Breast epithelium (tissue), 4 donors: ENCODE data around the gene IL1F10. TPM values are rescaled to one million over a fixed set of nuclear protein-coding genes. Genes with fewer than 3 reads are reported as not detected.
A peak's percentile ranks its signal among the peaks of the same experiment; 100 is the strongest.

Experiments used
- DNase-seq, 2 donors: peaks; one replicate each; pipeline ENCODE4 v3.0.0-alpha.2; 2019; ENCODE audit warnings: low spot score in 2 of 2
- H3K27ac ChIP-seq, 2 donors: fragments of 200-600 bp; sonication (generic) in 1 of 2; one replicate each; pipeline ENCODE4 v1.5.1; 2016 to 2019; ENCODE audit warnings: mild to moderate bottlenecking in 1 of 2
- H3K27me3 ChIP-seq, 2 donors: fragments of 200-600 bp; sonication (generic) in 1 of 2; one replicate each; pipeline versions ENCODE4 v1.5.1 to v1.6.0; 2017 to 2019; ENCODE audit warnings: control low read depth in 1 of 2, mild to moderate bottlenecking in 1 of 2
- H3K36me3 ChIP-seq: fragments of 200-600 bp; one replicate; pipeline ENCODE4 v1.5.1; 2019
- H3K4me1 ChIP-seq, 2 donors: fragments of 200-600 bp; sonication (generic); one replicate each; pipeline ENCODE4 v1.5.1; 2016 to 2019; ENCODE audit warnings: control low read depth in 1 of 2
- H3K4me3 ChIP-seq, 3 donors: fragments of 200-600 bp; sonication (generic); 1 replicate in 2 of 3; 2 replicates in 1 of 3; pipeline ENCODE4 v1.5.1; 2016 to 2019; ENCODE audit warnings: mild to moderate bottlenecking in 3 of 3, moderate library complexity in 2 of 3
- H3K9me3 ChIP-seq, 2 donors: fragments of 200-600 bp; sonication (generic) in 1 of 2; one replicate each; pipeline ENCODE4 v1.5.1; 2016 to 2019; ENCODE audit warnings: control low read depth in 1 of 2
- POLR2A ChIP-seq: fragments of 450-650 bp; IDR thresholded peaks from one replicate; pipeline ENCODE4 v1.6.1; 2016; ENCODE audit warnings: antibody characterized with exemption, mild to moderate bottlenecking, moderate library complexity
- POLR2AphosphoS5 ChIP-seq, 3 donors: sonication (generic); formaldehyde crosslinking; IDR thresholded peaks; one replicate each; pipeline ENCODE4 v1.6.1; 2017; ENCODE audit warnings: antibody characterized with exemption in 3 of 3
- intact Hi-C: fragments of 100-400 bp; cut with DNase I; formaldehyde crosslinking; loops from one replicate; pipeline ENCODE4 v1.15.1; 2023; ENCODE audit warnings: low total_unique reads
- total RNA-seq, 3 donors: library from RNA; depleted of rRNA; stranded (reverse); fragments of >200 nt; gene quantifications; one replicate each; pipeline ENCODE4 v1.1.0, GENCODE V29; 2016
- TF ChIP-seq, protein P1 (sequence below), 3 donors: fragments of 450-650 bp; IDR thresholded peaks; one replicate each; pipeline ENCODE4 v1.5.1; 2016 to 2017; ENCODE audit warnings: antibody characterized with exemption in 3 of 3, mild to moderate bottlenecking in 3 of 3, moderate library complexity in 3 of 3

The IL1F10 gene
- total RNA-seq, 3 donors from 2014 or later = not detected

DNA sequence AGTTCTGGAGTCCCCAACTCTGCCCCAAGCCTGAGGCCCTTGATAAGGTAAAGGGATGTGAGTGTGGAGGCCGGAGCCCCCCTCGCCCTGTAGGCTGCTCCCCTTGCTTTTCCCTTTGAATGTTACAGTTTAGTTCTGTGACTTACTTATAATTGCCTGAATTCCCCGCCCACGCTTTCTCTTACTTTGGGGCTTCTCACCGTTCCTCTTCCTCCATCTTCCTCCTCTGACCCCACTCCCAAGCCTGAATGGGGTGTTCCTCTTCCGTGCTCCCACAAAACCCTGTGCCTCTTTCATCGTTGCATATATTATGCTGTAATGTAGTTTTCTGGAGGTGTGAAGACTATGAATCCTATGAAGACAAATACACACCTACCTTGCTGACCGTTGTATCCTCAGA, 44.7 kb downstream of the IL1F10 start:
- intact Hi-C loops = no loop called here
- TF ChIP-seq POLR2A (no peak), POLR2AphosphoS5 (IDR thresholded peaks at IDR 0.05) (no peak)
- TF ChIP-seq, protein P1, sequence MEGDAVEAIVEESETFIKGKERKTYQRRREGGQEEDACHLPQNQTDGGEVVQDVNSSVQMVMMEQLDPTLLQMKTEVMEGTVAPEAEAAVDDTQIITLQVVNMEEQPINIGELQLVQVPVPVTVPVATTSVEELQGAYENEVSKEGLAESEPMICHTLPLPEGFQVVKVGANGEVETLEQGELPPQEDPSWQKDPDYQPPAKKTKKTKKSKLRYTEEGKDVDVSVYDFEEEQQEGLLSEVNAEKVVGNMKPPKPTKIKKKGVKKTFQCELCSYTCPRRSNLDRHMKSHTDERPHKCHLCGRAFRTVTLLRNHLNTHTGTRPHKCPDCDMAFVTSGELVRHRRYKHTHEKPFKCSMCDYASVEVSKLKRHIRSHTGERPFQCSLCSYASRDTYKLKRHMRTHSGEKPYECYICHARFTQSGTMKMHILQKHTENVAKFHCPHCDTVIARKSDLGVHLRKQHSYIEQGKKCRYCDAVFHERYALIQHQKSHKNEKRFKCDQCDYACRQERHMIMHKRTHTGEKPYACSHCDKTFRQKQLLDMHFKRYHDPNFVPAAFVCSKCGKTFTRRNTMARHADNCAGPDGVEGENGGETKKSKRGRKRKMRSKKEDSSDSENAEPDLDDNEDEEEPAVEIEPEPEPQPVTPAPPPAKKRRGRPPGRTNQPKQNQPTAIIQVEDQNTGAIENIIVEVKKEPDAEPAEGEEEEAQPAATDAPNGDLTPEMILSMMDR (IDR thresholded peaks at IDR 0.05) = no peak

DNA sequence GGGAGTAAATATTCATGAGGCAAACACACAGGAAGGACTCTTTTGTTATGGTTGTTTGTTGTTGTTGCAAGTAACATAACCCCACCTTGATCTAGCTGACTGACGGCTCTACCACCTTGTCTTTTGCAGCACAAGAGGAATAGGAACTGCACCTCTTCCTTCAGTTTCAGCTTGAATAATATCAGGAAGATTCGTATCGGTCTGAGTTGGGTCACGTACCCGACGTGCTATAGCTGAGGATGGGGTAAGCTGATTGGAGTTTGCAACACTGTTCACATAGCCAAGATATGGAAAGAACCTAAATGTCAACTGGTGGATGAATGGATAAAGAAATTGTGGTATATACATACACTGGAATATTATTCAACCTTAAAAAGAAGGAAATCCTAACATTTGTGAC, 45.1 kb downstream of the IL1F10 start:
- no peak overlapping the region for H3K4me3 ChIP-seq
- no peaks in the 10 kb centered on the region for H3K9me3 ChIP-seq
- no peaks in the 10 kb centered on the region for H3K27me3 ChIP-seq
- TF ChIP-seq, protein P1 (IDR thresholded peaks at IDR 0.05) = no peak
- TF ChIP-seq POLR2A (no peak), POLR2AphosphoS5 (IDR thresholded peaks at IDR 0.05) (no peak)
- no peaks in the 10 kb centered on the region for H3K36me3 ChIP-seq
- intact Hi-C loops = no loop called here
- peak overlapping the region in 1 of 2 donors; percentile 23 for H3K27ac ChIP-seq
- H3K4me1 ChIP-seq = no peaks in the 10 kb centered on the region
- DNase-seq = no peak

More for the DNA sequence above, 44.7 kb downstream of the IL1F10 start:
- no peak overlapping the region for H3K4me3 ChIP-seq
- H3K27me3 ChIP-seq = no peaks in the 10 kb centered on the region
- DNase-seq = no peak
- no peaks in the 10 kb centered on the region for H3K4me1 ChIP-seq
- no peaks in the 10 kb centered on the region for H3K36me3 ChIP-seq
- H3K27ac ChIP-seq = peak overlapping the region; percentile 23 to 69
- no peaks in the 10 kb centered on the region for H3K9me3 ChIP-seq

DNA sequence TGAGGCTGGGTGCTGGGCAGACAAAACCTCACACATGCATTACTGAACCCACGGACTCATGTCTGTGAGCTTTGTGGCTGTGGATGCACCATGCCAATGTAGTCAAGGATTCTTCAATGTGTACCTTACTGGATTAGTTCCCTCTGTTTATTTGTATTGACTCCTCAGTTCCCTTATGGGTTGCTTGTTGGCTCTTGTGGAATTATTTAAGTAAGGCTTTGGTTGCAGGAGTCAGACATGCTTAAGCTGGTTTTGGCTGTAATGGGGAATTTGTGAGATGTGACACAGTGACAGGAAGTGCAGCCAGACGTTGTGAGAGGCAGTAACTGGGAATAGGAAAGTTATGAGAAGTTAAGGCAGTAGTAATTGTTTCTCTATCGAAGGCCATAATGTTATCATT, 46.0 kb downstream of the IL1F10 start:
- Histone ChIP-seq H3K36me3 (no peaks in the 10 kb centered on the region), H3K9me3 (no peaks in the 10 kb centered on the region), H3K27me3 (no peaks in the 10 kb centered on the region), H3K4me3 (no peak overlapping the region), H3K4me1 (no peaks in the 10 kb centered on the region), H3K27ac (no peak overlapping the region)
- intact Hi-C loops = no loop called here
- TF ChIP-seq POLR2AphosphoS5 (IDR thresholded peaks at IDR 0.05) (no peak), POLR2A (no peak)
- TF ChIP-seq, protein P1 (IDR thresholded peaks at IDR 0.05) = no peak
- no peak for DNase-seq

DNA sequence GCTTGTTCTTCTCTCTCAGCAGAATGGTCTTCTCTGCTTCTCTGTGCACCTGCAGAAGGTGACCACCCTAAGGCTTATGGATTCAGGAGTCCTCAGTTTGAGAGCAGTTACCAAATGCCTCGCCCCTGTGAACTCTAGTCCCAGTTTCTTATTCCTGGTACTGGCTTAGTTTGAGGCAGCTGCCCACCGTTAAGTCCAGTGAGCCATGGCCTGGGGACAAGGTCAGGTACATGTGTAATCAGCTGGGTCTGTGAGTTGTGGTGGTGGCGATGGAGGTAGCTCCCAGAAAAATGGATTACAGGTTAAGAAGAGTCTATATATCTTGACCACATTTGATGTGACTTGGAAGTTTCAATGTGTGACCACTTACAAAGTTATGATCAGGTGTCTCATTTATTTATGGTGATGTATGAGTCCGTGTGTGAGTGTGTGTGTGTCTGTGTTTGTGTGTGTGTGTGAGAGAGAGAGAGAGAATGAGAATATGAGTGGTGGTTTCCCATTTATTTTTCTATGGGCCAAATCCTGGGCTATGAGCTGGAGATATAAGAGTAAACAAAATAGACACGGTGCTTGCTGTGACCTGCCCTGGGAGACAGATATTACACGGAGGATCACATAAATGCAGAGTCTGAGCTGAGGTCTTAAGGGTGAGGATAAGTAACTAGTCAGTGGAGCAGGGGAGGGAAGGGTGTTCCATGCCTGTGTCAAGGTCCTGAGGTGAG, 46.6 kb downstream of the IL1F10 start:
- Histone ChIP-seq H3K4me1 (no peaks in the 10 kb centered on the region), H3K27me3 (no peaks in the 10 kb centered on the region), H3K36me3 (no peaks in the 10 kb centered on the region), H3K9me3 (no peaks in the 10 kb centered on the region), H3K27ac (no peak overlapping the region), H3K4me3 (no peak overlapping the region)
- intact Hi-C loops = no loop called here
- no peak for DNase-seq
- TF ChIP-seq, protein P1 (IDR thresholded peaks at IDR 0.05) = no peak
- TF ChIP-seq POLR2AphosphoS5 (IDR thresholded peaks at IDR 0.05) (no peak), POLR2A (no peak)

DNA sequence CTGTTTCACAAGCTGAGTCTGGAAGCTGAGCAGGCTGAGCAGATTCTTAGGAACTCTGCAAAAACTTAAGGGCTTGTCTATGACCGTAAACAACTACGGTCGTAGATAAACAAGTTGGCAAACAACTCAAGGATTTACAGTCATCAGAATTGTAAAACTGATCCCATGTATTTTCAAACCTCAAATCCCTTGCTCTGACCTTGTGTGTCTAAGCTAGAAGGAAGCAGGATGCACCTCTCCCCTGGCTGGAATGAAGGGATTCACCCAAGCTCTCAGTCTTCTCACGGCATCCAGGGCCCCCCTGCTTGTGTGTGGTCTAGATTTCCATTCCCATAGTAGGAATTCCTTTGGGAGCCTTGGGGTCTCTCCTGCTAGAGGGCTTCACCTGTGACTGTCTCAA, 47.2 kb downstream of the IL1F10 start:
- no peaks in the 10 kb centered on the region for H3K27me3 ChIP-seq
- no peak for DNase-seq
- no peak overlapping the region for H3K4me3 ChIP-seq
- H3K36me3 ChIP-seq = no peaks in the 10 kb centered on the region
- no peaks in the 10 kb centered on the region for H3K4me1 ChIP-seq
- H3K27ac ChIP-seq = no peak overlapping the region
- no peak for TF ChIP-seq POLR2AphosphoS5 (IDR thresholded peaks at IDR 0.05)
- TF ChIP-seq, protein P1 (IDR thresholded peaks at IDR 0.05) = no peak
- no peak for TF ChIP-seq POLR2A
- intact Hi-C loops = no loop called here
- no peaks in the 10 kb centered on the region for H3K9me3 ChIP-seq
